Brain microvascular endothelial cell (primary cell): ENCODE measurements around the gene CNEP1R1.
A peak's percentile ranks its signal among the peaks of the same experiment; 100 is the strongest.

Experiments used
- DNase-seq: peaks from one replicate; pipeline ENCODE4 v3.0.0-alpha.2; 2020
- H3K27ac ChIP-seq: fragments of 250-450 bp; sonication (Bioruptor Pico); 2 replicates; pipeline ENCODE4 v1.5.1; 2020; ENCODE audit warnings: mild to moderate bottlenecking, moderate library complexity
- H3K27me3 ChIP-seq: fragments of 250-450 bp; sonication (Bioruptor Pico); replicated peaks from 2 replicates; pipeline ENCODE4 v1.5.1; 2020; ENCODE audit warnings: mild to moderate bottlenecking
- H3K36me3 ChIP-seq: fragments of 250-450 bp; sonication (Bioruptor Pico); replicated peaks from 2 replicates; pipeline ENCODE4 v1.5.1; 2020; ENCODE audit warnings: mild to moderate bottlenecking
- H3K4me3 ChIP-seq: 2 replicates; pipeline ENCODE4 v1.5.1; 2011; ENCODE audit warnings: low read depth, mild to moderate bottlenecking, control low read depth, low read length, moderate library complexity
- CTCF ChIP-seq: IDR thresholded peaks from 2 replicates; pipeline ENCODE4 v1.5.1; 2011; ENCODE audit warnings: low read depth, mild to moderate bottlenecking, moderate library complexity, low read length, control low read depth, inconsistent platforms; ENCODE audit errors: missing control alignments
- in situ Hi-C: cut with HindIII; loops from 2 replicates; pipeline ENCODE4 v1.10.0; 2017; ENCODE audit warnings: low sequenced_read_pairs, low pct_ligation_motif_present

Gene CNEP1R1

GRCh38 chr16:50021544-50021943, 3.5 kb upstream of the CNEP1R1 start:
- peak; percentile 25 for DNase-seq
- in situ Hi-C loops = no loop called here
- H3K27ac ChIP-seq = no peak overlapping the region

GRCh38 chr16:50023641-50024040, 1.4 kb upstream of the CNEP1R1 start:
- Histone ChIP-seq H3K27ac (no peak overlapping the region), H3K27me3 (no peaks in the 10 kb centered on the region), H3K36me3 (no peaks in the 10 kb centered on the region), H3K4me3 (no peak overlapping the region)
- in situ Hi-C loops = no loop called here
- no peak for TF ChIP-seq CTCF
- no peak for DNase-seq

More at GRCh38 chr16:50021544-50021943, 3.5 kb upstream of the CNEP1R1 start:
- H3K27me3 ChIP-seq = no peaks in the 10 kb centered on the region
- H3K36me3 ChIP-seq = no peaks in the 10 kb centered on the region
- TF ChIP-seq CTCF = peak; percentile 45
- H3K4me3 ChIP-seq = no peak overlapping the region

- Histone ChIP-seq H3K27me3 (no peaks in the 10 kb centered on the region), H3K4me3 (no peak overlapping the region), H3K36me3 (no peaks in the 10 kb centered on the region), H3K27ac (no peak overlapping the region)
- in situ Hi-C loops = no loop called here
- no peak for TF ChIP-seq CTCF
- DNase-seq = no peak
These were observed 818 bp upstream of the CNEP1R1 start for GRCh38 chr16:50024207-50024606.

GRCh38 chr16:50025537-50025931, 509 bp downstream of the CNEP1R1 start:
- H3K27ac ChIP-seq = peak overlapping the region; percentile 46
- in situ Hi-C loops = no loop called here
- H3K27me3 ChIP-seq = no peaks in the 10 kb centered on the region
- TF ChIP-seq CTCF = no peak
- no peak for DNase-seq
- H3K36me3 ChIP-seq = no peaks in the 10 kb centered on the region
- H3K4me3 ChIP-seq = peak overlapping the region; percentile 91

- Histone ChIP-seq H3K36me3 (peaks cover 11% of the 10 kb centered on the region), H3K4me3 (no peak overlapping the region), H3K27ac (no peak overlapping the region), H3K27me3 (no peaks in the 10 kb centered on the region)
- in situ Hi-C loops = no loop called here
- TF ChIP-seq CTCF = no peak
- no peak for DNase-seq
These were observed 2.8 kb downstream of the CNEP1R1 start for GRCh38 chr16:50027829-50028228.

DNA sequence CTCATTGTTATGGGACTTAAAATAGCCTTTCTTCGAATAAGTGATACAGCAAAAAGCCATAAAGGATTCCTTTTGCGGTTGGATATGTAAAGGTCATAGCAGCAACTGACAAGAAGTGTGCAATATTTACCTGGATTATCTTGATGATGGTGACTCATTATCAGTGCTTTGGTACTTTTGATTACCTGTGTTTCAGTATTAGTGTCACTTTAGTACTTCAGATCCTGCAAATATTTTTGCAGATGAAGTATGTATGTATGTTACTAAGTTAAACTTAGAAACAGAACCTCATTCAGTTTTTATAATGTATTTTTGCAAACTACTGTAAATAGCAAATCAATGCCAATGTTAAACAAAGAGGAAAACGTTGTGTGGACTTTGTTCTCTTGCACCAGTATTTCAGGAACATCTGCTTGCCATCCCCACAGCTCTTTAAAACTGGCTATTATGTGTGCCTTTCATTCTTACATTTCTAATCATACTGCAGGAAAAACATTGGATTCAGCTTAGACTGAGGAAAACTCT, 10.5 kb downstream of the CNEP1R1 start:
- H3K36me3 ChIP-seq = peaks cover 35% of the 10 kb centered on the region
- TF ChIP-seq CTCF = no peak
- no peak overlapping the region for H3K4me3 ChIP-seq
- in situ Hi-C loops = no loop called here
- H3K27me3 ChIP-seq = no peaks in the 10 kb centered on the region
- no peak overlapping the region for H3K27ac ChIP-seq
- DNase-seq = no peak
